GM19238 (cell line): Measurements from ENCODE around the gene PRDM16.

Experiments used
- DNase-seq: peaks from one replicate; pipeline ENCODE4 v3.0.0; 2011; ENCODE audit warnings: low spot score; ENCODE audit not compliant: insufficient read length

The PRDM16 gene

DNA sequence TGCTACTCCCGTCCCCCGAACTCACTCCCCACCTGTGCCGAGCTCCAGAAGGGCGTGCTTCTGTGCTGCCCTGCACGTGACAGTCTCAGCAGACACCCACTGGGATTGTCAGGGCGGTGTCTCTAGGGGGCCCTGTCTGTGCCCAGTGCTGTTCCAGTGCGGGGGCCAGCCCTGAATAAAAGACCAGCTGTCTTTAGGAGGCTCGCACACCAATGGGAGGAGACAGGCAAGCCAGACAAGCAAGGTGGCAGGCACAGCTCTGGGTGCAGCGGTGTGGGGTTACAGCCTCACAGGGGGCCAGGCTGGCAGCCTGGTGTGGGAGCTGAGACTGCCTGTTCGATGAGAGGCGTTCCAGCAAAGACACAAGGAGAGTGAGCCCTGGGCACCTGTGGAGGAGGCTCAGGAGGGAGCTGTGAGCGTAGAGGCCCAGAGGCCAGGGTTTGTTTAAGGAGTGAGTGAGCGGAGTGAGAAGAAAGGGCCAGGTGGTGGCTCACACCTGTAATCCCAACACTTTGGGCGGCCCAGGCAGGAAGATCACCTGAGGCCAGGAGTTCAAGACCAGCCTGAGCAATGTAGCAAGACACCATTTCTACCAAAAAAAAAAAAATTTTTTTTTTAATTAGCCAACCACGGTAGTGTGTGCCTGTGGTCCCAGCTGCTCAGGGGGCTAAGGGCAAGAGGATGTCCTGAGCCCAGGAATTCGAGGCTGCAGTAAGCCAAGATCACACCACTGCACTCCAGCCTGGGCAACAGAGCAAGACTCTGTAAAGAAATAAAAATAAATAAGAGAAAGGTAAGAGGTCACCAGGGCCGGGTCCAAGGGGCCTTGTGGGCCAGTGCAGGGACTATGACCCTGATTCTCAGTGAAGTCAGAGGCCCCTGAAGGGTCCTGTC is 337.2 kb downstream of the PRDM16 start:
- no peak for DNase-seq

DNA sequence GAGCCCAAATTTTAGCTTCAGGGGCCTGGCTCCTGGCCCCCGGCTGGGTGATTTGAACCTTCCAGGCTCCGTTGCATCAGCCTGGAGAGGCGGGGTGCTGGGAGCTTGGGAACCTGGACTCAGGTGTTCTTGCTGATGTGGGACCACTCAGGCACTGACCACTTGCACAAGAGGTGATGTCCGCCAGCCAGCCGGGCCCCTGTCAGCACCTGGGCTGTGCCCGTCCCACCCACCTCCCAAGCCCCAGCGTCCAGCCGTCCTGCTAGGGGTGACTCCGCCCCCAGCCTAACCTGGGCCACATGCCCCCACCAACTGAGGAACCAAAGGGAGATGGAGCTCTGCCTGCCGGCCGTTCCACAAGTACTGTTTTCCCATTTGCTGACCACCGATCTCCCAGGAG is 338.0 kb downstream of the PRDM16 start:
- no peak for DNase-seq

- no peak for DNase-seq
These were observed 339.8 kb downstream of the PRDM16 start for GRCh38 chr1:3408751-3409266.

GRCh38 chr1:3409366-3410141 is 340.6 kb downstream of the PRDM16 start:
- no peak for DNase-seq

DNA sequence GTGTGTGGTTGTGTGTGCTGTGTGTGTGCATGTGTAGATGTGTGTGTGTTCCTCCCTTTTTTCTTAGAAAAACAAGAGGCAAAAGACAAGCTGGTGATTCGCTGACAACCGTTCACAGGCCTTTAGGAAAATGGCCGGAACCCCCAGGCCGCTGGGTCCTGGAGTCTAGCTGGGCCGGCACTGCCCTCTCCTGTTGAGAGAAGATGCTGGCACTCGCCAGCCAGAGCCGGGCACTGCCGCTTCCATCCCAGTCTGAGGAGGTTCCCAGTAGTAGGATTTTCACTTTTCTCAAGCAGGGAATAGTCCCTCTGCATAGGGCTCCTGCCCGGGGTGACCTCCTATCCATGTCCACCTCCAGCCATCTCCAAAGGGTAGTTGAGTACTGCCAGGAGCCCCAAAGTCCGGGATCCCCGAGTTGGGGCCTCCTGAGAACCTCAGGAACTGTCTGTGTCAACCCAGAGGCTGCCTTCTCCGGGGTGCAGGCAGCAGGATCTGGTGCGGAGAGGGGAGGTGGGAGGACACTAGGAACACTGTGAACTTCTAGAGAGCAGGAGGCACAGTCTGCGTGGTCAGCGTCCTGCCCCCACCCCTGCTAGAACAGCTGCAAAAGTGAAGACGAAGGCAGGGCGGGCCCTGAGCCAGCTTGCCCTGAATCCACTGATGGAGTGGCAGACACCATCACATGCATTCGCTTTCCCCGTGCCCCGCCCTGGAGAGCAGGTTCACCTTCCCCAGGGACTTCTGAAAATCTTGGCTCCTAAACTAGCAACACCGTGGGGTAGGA is 341.3 kb downstream of the PRDM16 start:
- no peak for DNase-seq

DNA sequence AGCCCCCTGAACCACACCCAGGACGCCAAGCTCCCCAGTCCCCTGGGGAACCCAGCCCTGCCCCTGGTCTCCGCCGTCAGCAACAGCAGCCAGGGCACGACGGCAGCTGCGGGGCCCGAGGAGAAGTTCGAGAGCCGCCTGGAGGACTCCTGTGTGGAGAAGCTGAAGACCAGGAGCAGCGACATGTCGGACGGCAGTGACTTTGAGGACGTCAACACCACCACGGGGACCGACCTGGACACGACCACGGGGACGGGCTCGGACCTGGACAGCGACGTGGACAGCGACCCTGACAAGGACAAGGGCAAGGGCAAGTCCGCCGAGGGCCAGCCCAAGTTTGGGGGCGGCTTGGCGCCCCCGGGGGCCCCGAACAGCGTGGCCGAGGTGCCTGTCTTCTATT is 342.8 kb downstream of the PRDM16 start:
- no peak for DNase-seq

GRCh38 chr1:3412376-3412775 is 343.4 kb downstream of the PRDM16 start:
- no peak for DNase-seq

DNA sequence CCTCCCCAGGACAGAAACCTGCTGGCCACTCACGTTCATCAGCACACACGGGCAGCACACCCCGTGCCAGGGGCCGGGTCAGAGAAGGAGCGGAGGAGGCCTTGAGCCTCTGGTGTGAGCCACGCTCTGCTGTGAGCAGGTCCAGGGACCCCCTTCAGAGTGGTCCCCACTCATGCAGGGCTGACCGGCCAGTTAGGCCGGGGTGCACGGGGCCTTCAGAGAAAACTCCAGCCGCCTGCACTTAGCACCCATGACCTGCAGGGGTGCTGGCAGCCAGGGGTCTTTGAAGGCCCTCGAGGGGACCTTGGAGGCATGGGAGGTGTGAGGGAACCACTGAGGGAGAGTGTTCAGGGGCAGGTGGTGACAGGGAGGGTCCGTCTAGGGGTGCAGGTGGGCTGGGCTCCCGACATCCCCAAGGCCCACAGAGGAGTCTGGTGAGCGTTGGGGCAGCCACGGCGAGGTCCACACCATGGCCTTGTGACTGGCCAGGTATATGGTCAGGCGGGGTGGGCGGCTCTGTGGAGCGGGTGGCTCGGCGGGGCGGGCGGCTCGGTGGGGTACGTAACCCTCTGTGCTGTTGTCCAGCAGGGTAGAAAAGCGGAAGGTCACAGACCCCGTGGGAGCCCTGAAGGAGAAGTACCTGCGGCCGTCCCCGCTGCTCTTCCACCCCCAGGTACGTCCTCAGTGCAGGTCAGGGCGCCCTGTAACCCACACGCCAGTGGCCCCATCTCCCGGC is 345.1 kb downstream of the PRDM16 start:
- DNase-seq = no peak

GRCh38 chr1:3415260-3416090 is 346.5 kb downstream of the PRDM16 start:
- no peak for DNase-seq

DNA sequence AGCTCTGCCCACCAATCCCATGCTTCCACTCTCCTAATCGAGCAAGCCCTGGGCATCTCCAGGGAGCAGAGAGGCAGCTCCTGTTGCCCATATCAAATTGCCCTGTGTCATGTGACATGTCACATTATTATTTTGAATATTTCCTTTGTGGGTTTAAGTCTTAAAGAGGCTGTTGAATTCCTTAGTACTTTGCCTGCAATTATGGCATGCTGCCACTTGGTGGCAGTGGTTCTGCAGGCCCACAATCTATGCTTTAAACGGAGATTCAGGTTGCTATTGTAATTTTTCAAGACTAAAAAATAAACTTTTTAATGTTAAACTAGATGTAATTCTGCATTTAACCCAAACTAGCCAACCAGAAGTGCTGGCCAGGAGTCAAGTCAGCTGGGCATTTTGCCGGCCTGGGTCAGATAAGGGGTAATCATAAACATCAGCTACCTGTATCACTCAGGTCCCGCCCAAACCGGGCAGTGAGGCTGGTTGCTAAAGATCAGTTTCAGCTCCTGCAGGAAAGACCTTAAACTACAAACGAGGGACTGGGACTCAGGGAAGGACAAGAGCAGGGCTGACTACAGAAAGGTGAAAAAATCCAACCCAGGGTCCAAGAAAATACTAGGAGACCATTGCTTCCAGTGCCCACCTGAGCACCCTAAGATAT is 348.2 kb downstream of the PRDM16 start:
- DNase-seq = no peak

DNA sequence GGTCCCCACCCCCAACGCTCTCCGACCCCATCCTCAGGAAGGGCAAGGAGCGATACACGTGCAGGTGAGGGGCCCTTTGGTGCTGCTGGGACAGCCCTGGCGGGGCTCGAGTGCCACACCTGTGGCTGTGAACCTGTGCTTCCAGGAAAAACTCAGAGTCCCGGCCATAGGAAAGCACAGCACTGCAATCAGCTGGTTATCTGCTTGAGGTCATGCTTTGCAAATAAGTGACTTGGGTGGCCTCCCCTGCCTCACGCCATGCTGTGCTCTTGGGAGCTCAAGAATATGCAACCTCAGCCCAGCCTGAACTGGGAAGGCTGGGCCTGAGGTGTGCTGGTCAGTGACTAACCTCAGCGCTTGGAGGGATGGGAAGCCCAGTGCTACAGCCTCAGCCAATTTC is 348.9 kb downstream of the PRDM16 start:
- no peak for DNase-seq

DNA sequence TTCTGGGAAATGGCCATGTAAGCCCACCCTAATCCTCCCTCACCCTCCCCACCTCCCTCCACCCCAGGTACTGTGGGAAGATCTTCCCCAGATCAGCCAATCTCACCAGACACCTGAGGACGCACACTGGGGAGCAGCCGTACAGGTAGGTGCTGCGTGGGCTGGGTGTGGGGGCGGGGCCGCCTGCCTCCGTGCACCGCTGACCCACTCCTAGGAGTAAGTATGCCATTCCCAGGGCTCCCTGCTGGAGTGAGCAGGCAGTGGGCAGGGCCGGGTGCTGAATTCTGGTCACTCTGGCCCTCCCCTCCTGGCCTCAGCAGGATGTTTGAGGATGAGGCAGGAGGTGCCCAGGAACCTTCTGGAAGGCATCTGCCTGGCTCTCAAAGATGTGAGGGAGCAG is 349.6 kb downstream of the PRDM16 start:
- no peak for DNase-seq

- DNase-seq = no peak
These were observed 350.6 kb downstream of the PRDM16 start for GRCh38 chr1:3419415-3420204.

DNA sequence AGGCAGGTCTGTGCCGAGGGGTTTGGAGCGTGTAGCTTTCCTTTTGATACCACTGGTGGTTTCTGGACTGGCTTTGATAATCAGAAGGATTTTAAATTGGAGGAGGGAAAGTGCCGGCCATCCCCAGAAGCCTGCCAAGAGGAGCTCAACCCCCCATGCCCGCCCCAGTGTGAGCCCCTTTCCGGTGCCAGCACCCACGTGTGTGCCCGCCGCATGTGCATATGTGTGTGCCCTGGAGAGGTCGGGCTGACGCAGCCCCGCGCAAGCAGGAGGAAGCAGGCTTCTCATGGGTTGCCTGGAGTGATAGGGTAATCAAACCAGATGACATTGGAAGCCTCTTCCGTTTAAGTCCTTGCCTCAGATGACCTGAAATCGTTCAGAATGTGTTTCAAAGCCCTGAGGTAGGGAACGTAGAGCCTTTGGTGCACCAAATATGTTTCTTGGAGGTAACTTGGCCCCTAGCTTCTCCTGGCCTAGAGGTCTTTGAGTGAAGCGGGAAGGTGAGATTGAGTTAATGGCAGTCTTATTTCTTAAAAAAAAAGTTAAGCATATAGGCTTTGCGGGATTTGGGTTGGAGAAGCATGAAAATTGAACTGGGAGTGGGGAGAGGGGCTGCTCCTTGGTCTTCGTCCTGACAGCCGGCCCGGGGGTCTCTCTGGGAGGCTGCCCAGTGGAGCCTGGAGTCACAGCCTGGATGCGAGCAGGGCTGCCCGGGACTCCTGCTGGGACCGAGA is 351.4 kb downstream of the PRDM16 start:
- no peak for DNase-seq

- no peak for DNase-seq
These were observed 353.6 kb downstream of the PRDM16 start for GRCh38 chr1:3422638-3423037.

DNA sequence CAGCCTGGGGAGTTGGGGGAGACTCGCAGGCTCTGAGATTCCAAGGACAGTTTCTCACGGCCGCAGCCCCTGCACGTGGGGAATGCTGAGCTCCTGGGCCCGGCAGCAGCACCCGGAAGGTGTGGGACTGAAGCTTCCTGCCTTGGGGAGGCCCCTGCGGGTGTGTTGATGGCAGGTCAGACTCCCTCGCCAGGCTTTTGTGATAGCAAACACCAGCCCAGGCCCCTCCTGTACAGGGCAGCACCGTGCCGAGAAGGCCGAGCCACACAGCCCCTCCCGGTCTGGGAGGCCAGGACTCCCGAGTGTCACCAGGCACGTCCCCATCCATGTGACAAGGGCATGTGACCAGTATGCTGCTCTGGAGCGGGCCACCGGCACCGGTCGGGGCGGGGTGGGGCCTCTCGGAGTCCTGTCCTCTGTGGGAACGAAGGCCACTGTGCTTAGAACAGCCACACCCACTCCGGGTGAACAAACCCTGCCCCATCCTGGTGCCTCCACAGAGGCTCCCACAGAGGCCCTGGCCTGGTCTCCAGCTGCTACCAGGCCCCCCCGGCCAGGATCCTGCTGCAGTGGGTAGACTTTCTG is 354.3 kb downstream of the PRDM16 start:
- no peak for DNase-seq

- no peak for DNase-seq
These were observed 355.1 kb downstream of the PRDM16 start for GRCh38 chr1:3423896-3424611.
